SK-N-MC (cell line): ENCODE data around the gene STARD13.

ENCODE experiments used
- EZH2 ChIP-seq: fragments of 200-600 bp; sonication (generic); IDR thresholded peaks from one replicate; pipeline ENCODE4 v1.6.1; 2017; ENCODE audit warnings: antibody characterized with exemption
- FOXP2 ChIP-seq: optimal IDR thresholded peaks from 2 replicates; pipeline ENCODE3; 2011; ENCODE audit warnings: mild to moderate bottlenecking, moderate library complexity; ENCODE audit not compliant: insufficient read depth; ENCODE audit errors: extremely low read length, control extremely low read depth
- POLR2AphosphoS5 ChIP-seq: IDR thresholded peaks from 2 replicates; pipeline ENCODE4 v1.6.1; 2012; ENCODE audit warnings: mild to moderate bottlenecking, low read depth, low read length, borderline replicate concordance

DNA sequence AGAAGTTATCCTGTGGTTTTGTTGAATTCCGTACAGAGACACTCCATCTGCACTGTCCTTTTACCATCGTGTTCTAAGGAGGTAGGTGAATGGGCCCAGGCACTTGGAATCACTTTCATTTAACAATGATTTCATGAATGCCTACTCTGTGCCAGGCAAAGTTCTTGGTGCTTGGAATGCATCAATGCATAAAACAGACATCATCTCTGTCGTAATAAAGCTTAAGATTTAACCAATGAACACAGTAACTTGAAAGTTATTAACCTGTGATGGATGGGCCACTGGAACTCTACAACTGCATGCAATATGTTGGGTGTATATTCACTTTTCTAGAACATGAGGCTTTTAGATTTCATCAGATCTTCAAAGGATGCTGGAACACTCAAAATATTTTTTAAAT is 14.1 kb upstream of the STARD13 start:
- TF ChIP-seq EZH2 (no peak), POLR2AphosphoS5 (no peak), FOXP2 (no peak)
